WTC11 (cell line): ENCODE data around the gene TMEM258.

Source experiments
- GABPB1 ChIP-seq: sonication (generic); formaldehyde crosslinking; IDR thresholded peaks from 2 replicates; pipeline ENCODE4 v1.8.1; 2023; ENCODE audit warnings: mild to moderate bottlenecking, missing genetic modification reagents
- KAT7 ChIP-seq: sonication (generic); formaldehyde crosslinking; IDR thresholded peaks from 2 replicates; pipeline ENCODE4 v1.8.1; 2023; ENCODE audit warnings: missing genetic modification reagents, mild to moderate bottlenecking, borderline replicate concordance
- NFYB ChIP-seq: sonication (generic); formaldehyde crosslinking; conservative IDR thresholded peaks from 2 replicates; pipeline ENCODE4 v1.8.0; 2022; ENCODE audit warnings: low read depth, missing genetic modification reagents
- NR3C1 ChIP-seq: sonication (generic); formaldehyde crosslinking; conservative IDR thresholded peaks from 2 replicates; pipeline ENCODE4 v1.8.1; 2023; ENCODE audit warnings: low read depth, mild to moderate bottlenecking, missing genetic modification reagents
- PRRX2 ChIP-seq: fragments of 250-450 bp; sonication (Bioruptor Pico); IDR thresholded peaks from 2 replicates; pipeline ENCODE4 v1.8.0; 2021; ENCODE audit warnings: mild to moderate bottlenecking
- SP1 ChIP-seq: sonication (generic); formaldehyde crosslinking; conservative IDR thresholded peaks from 2 replicates; pipeline ENCODE4 v1.8.1; 2022; ENCODE audit warnings: missing genetic modification reagents
- TCF7 ChIP-seq: sonication (generic); formaldehyde crosslinking; IDR thresholded peaks from 2 replicates; pipeline ENCODE4 v1.8.0; 2022; ENCODE audit warnings: mild to moderate bottlenecking, low read depth, missing genetic modification reagents, moderate library complexity
- ZNF121 ChIP-seq: sonication (generic); formaldehyde crosslinking; IDR thresholded peaks from 2 replicates; pipeline ENCODE4 v1.8.0; 2023; ENCODE audit warnings: missing genetic modification reagents
- TF ChIP-seq, protein P1 (sequence below): sonication (generic); formaldehyde crosslinking; IDR thresholded peaks from 2 replicates; pipeline ENCODE4 v1.8.0; 2022; ENCODE audit warnings: mild to moderate bottlenecking, missing genetic modification reagents
- TF ChIP-seq, protein P2 (sequence below): fragments of 200-600 bp; IDR thresholded peaks from 2 replicates; pipeline ENCODE4 v1.8.0; 2022; ENCODE audit warnings: antibody characterized with exemption
- TF ChIP-seq, protein P3 (sequence below): sonication (generic); formaldehyde crosslinking; IDR thresholded peaks from 2 replicates; pipeline ENCODE4 v1.8.0; 2023; ENCODE audit warnings: missing genetic modification reagents
- TF ChIP-seq, protein P4 (sequence below): sonication (generic); formaldehyde crosslinking; conservative IDR thresholded peaks from 2 replicates; pipeline ENCODE4 v1.8.1; 2023; ENCODE audit warnings: mild to moderate bottlenecking, low read depth, missing genetic modification reagents, moderate library complexity

DNA sequence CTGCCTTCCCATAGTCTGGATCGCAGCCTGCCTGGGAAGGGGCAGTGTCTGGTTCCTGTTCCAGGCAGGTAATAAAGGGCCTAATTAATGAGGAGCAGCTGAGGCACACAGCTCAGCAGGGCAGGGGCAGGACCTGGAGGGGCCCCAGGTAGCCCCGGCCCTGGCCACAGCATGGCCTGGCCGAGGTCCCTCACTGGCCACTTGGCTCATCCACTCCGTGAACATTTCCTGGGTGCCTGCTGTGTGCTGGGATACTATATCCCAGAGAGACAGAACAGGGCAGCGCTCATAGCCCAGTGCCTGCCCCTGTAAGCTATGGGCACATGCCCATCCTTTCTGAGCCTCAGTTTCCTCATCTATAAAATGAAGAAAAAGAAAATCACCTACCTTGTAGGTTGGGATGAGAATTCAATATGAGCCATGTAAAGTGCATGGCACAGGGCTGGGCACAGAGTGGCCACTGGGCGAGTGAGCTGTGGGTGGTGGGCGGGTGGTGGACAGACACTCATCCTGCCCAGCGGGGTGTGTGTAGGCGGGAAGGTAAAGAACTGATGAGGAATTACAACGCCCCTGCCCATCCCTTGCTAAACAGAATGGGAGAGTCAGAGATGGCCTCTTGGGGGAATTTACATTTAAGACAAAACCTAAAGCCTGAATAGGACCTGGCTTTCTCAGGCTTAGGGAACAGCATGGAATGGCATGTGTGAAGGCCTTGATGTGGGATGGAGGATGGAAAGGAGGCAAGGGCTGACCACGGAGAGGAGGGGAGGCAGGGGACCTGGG is 30.8 kb downstream of the TMEM258 start:
- TF ChIP-seq TCF7 (CRISPR knock-in tag): no peak
- no peak for TF ChIP-seq PRRX2 (CRISPR knock-in tag)
- TF ChIP-seq NR3C1 (CRISPR knock-in tag): no peak
- no peak for TF ChIP-seq GABPB1 (CRISPR knock-in tag)
- no peak for TF ChIP-seq ZNF121 (CRISPR knock-in tag)
- TF ChIP-seq, protein P1, sequence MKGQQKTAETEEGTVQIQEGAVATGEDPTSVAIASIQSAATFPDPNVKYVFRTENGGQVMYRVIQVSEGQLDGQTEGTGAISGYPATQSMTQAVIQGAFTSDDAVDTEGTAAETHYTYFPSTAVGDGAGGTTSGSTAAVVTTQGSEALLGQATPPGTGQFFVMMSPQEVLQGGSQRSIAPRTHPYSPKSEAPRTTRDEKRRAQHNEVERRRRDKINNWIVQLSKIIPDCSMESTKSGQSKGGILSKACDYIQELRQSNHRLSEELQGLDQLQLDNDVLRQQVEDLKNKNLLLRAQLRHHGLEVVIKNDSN: no peak
- TF ChIP-seq, protein P2, sequence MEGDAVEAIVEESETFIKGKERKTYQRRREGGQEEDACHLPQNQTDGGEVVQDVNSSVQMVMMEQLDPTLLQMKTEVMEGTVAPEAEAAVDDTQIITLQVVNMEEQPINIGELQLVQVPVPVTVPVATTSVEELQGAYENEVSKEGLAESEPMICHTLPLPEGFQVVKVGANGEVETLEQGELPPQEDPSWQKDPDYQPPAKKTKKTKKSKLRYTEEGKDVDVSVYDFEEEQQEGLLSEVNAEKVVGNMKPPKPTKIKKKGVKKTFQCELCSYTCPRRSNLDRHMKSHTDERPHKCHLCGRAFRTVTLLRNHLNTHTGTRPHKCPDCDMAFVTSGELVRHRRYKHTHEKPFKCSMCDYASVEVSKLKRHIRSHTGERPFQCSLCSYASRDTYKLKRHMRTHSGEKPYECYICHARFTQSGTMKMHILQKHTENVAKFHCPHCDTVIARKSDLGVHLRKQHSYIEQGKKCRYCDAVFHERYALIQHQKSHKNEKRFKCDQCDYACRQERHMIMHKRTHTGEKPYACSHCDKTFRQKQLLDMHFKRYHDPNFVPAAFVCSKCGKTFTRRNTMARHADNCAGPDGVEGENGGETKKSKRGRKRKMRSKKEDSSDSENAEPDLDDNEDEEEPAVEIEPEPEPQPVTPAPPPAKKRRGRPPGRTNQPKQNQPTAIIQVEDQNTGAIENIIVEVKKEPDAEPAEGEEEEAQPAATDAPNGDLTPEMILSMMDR: no peak
- TF ChIP-seq, protein P3, sequence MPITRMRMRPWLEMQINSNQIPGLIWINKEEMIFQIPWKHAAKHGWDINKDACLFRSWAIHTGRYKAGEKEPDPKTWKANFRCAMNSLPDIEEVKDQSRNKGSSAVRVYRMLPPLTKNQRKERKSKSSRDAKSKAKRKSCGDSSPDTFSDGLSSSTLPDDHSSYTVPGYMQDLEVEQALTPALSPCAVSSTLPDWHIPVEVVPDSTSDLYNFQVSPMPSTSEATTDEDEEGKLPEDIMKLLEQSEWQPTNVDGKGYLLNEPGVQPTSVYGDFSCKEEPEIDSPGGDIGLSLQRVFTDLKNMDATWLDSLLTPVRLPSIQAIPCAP (CRISPR knock-in tag): no peak
- TF ChIP-seq NFYB (CRISPR knock-in tag): no peak
- no peak for TF ChIP-seq SP1
- no peak for TF ChIP-seq KAT7
- TF ChIP-seq, protein P4, sequence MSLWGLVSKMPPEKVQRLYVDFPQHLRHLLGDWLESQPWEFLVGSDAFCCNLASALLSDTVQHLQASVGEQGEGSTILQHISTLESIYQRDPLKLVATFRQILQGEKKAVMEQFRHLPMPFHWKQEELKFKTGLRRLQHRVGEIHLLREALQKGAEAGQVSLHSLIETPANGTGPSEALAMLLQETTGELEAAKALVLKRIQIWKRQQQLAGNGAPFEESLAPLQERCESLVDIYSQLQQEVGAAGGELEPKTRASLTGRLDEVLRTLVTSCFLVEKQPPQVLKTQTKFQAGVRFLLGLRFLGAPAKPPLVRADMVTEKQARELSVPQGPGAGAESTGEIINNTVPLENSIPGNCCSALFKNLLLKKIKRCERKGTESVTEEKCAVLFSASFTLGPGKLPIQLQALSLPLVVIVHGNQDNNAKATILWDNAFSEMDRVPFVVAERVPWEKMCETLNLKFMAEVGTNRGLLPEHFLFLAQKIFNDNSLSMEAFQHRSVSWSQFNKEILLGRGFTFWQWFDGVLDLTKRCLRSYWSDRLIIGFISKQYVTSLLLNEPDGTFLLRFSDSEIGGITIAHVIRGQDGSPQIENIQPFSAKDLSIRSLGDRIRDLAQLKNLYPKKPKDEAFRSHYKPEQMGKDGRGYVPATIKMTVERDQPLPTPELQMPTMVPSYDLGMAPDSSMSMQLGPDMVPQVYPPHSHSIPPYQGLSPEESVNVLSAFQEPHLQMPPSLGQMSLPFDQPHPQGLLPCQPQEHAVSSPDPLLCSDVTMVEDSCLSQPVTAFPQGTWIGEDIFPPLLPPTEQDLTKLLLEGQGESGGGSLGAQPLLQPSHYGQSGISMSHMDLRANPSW: no peak
